HG03064 (cell line): ENCODE data around the gene CXCR4.
A peak's percentile ranks its signal among the peaks of the same experiment; 100 is the strongest.

Experiments
- ATAC-seq: cut with Tn5 transposase; IDR thresholded peaks from one replicate; pipeline ENCODE4 v1.9.1; 2021; ENCODE audit warnings: low read depth; ENCODE audit not compliant: unreplicated experiment

CXCR4 gene

GRCh38 chr2:136131961-136132824 is 14.2 kb upstream of the CXCR4 start:
- ATAC-seq: peak; percentile 84

GRCh38 chr2:136131484-136131960 is 13.6 kb upstream of the CXCR4 start:
- peak; percentile 0 for ATAC-seq

GRCh38 chr2:136130511-136130910 is 12.6 kb upstream of the CXCR4 start:
- no peak for ATAC-seq

- no peak for ATAC-seq
Measured at GRCh38 chr2:136130045-136130444, 12.1 kb upstream of the CXCR4 start.

- no peak for ATAC-seq
Measured at GRCh38 chr2:136129601-136130000, 11.7 kb upstream of the CXCR4 start.

- ATAC-seq: no peak
Measured at GRCh38 chr2:136128905-136129304, 11.0 kb upstream of the CXCR4 start.

- no peak for ATAC-seq
Measured at GRCh38 chr2:136128366-136128765, 10.4 kb upstream of the CXCR4 start.

- ATAC-seq: no peak
Measured at GRCh38 chr2:136127356-136127755, 9.4 kb upstream of the CXCR4 start.

- no peak for ATAC-seq
Measured at GRCh38 chr2:136126421-136126926, 8.5 kb upstream of the CXCR4 start.

- ATAC-seq: no peak
Measured at GRCh38 chr2:136126021-136126420, 8.1 kb upstream of the CXCR4 start.

- ATAC-seq: no peak
Measured at GRCh38 chr2:136125236-136125635, 7.3 kb upstream of the CXCR4 start.

- no peak for ATAC-seq
Measured at GRCh38 chr2:136124805-136125204, 6.9 kb upstream of the CXCR4 start.

- ATAC-seq: no peak
Measured at GRCh38 chr2:136122661-136123060, 4.7 kb upstream of the CXCR4 start.

GRCh38 chr2:136121204-136121910 is 3.4 kb upstream of the CXCR4 start:
- ATAC-seq: no peak

GRCh38 chr2:136119717-136120675 is 2.0 kb upstream of the CXCR4 start:
- ATAC-seq: no peak

- ATAC-seq: no peak
Measured at GRCh38 chr2:136118819-136119716, 1.1 kb upstream of the CXCR4 start.

GRCh38 chr2:136117391-136117841 is 533 bp downstream of the CXCR4 start:
- peak; percentile 21 for ATAC-seq

GRCh38 chr2:136116813-136117390 is 1.0 kb downstream of the CXCR4 start:
- ATAC-seq: peak; percentile 54
